WERI-Rb-1 (cell line): ENCODE measurements around the gene ITGB2.

Experiments
- DNase-seq: peaks from one replicate; pipeline ENCODE4 v3.0.0-alpha.2; 2020
- H3K27ac ChIP-seq: fragments of 250-450 bp; sonication (Bioruptor Pico); 2 replicates; pipeline ENCODE4 v1.5.1; 2020; ENCODE audit warnings: mild to moderate bottlenecking, moderate library complexity
- H3K27me3 ChIP-seq: fragments of 250-450 bp; sonication (Bioruptor Pico); 2 replicates; pipeline ENCODE4 v1.5.1; 2021; ENCODE audit warnings: mild to moderate bottlenecking, low read depth, moderate library complexity; ENCODE audit not compliant: insufficient read depth, severe bottlenecking
- H3K36me3 ChIP-seq: fragments of 250-450 bp; sonication (Bioruptor Pico); 2 replicates; pipeline ENCODE4 v1.5.1; 2020; ENCODE audit warnings: mild to moderate bottlenecking, moderate library complexity
- H3K4me3 ChIP-seq: 2 replicates; pipeline ENCODE4 v1.5.1; 2011; ENCODE audit warnings: low read depth, mild to moderate bottlenecking, control low read depth, low read length
- H3K9me3 ChIP-seq: fragments of 250-450 bp; sonication (Bioruptor Pico); 2 replicates; pipeline ENCODE4 v1.5.1; 2021; ENCODE audit warnings: mild to moderate bottlenecking, moderate library complexity; ENCODE audit not compliant: severe bottlenecking
- TF ChIP-seq, protein P1 (sequence below): IDR thresholded peaks from 2 replicates; pipeline ENCODE4 v1.5.1; 2011; ENCODE audit warnings: low read depth, mild to moderate bottlenecking, control low read depth, inconsistent platforms, low read length

The ITGB2 gene

GRCh38 chr21:44836666-44837471 is 83.8 kb downstream of the ITGB2 start:
- Histone ChIP-seq H3K27ac (peak overlapping the region; percentile 43), H3K36me3 (no peaks in the 10 kb centered on the region), H3K27me3 (no peaks in the 10 kb centered on the region), H3K4me3 (no peak overlapping the region), H3K9me3 (no peaks in the 10 kb centered on the region)
- peak; percentile 95 for DNase-seq
- TF ChIP-seq, protein P1, sequence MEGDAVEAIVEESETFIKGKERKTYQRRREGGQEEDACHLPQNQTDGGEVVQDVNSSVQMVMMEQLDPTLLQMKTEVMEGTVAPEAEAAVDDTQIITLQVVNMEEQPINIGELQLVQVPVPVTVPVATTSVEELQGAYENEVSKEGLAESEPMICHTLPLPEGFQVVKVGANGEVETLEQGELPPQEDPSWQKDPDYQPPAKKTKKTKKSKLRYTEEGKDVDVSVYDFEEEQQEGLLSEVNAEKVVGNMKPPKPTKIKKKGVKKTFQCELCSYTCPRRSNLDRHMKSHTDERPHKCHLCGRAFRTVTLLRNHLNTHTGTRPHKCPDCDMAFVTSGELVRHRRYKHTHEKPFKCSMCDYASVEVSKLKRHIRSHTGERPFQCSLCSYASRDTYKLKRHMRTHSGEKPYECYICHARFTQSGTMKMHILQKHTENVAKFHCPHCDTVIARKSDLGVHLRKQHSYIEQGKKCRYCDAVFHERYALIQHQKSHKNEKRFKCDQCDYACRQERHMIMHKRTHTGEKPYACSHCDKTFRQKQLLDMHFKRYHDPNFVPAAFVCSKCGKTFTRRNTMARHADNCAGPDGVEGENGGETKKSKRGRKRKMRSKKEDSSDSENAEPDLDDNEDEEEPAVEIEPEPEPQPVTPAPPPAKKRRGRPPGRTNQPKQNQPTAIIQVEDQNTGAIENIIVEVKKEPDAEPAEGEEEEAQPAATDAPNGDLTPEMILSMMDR = 0 out of 2 replicates have a peak, but pooled peaks have one; percentile 28

DNA sequence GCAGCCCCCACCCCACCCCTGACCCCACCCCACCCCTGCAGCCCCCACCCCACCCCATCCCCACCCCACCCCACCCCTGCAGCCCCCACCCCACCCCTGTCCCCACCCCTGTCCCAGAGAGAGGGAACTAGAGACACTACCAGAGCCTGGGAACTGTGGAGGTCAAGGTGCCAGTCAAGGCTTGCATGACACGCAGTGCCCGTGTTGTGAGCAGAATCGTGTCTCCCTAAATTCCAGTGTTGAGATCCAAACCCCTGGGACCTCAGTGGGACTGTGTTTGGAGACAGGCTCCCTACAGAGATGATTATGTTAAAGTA is 84.4 kb downstream of the ITGB2 start:
- DNase-seq = no peak
- Histone ChIP-seq H3K9me3 (no peaks in the 10 kb centered on the region), H3K4me3 (no peak overlapping the region), H3K27me3 (no peaks in the 10 kb centered on the region), H3K36me3 (no peaks in the 10 kb centered on the region), H3K27ac (peak overlapping the region; percentile 43; the same call in 1 of the 2 replicates)
- TF ChIP-seq, protein P1 = no peak
